C4-2B (cell line): ENCODE results near the gene GPHA2.

Experiments used
- ZFX ChIP-seq: fragments of 450-650 bp; IDR thresholded peaks from 2 replicates; pipeline ENCODE4 v1.6.1; 2017
- TF ChIP-seq, protein P1 (sequence below): fragments of 450-650 bp; conservative IDR thresholded peaks from 2 replicates; pipeline ENCODE4 v1.5.1; 2017; ENCODE audit warnings: mild to moderate bottlenecking

DNA sequence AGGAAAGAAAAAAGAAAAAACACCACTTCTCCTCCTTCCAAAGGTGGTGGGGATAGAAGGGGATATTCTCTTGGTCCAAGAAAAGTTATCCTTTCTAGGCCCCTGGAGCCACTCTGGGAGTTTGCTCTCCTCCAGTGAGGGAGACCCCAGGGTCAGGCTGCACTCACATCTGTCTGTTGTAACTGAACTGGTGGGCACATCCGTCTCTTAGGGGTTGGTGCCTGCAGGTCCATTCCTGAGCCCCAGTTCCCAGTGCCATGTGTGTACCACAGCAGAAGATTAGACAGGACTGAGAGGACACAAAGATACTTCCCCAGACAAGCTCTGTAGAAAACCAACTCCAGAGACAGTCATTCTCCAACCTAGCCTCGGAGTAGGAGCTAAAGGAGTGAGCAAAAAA lies 15.6 kb downstream of the GPHA2 start:
- TF ChIP-seq, protein P1, sequence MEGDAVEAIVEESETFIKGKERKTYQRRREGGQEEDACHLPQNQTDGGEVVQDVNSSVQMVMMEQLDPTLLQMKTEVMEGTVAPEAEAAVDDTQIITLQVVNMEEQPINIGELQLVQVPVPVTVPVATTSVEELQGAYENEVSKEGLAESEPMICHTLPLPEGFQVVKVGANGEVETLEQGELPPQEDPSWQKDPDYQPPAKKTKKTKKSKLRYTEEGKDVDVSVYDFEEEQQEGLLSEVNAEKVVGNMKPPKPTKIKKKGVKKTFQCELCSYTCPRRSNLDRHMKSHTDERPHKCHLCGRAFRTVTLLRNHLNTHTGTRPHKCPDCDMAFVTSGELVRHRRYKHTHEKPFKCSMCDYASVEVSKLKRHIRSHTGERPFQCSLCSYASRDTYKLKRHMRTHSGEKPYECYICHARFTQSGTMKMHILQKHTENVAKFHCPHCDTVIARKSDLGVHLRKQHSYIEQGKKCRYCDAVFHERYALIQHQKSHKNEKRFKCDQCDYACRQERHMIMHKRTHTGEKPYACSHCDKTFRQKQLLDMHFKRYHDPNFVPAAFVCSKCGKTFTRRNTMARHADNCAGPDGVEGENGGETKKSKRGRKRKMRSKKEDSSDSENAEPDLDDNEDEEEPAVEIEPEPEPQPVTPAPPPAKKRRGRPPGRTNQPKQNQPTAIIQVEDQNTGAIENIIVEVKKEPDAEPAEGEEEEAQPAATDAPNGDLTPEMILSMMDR = no peak
- TF ChIP-seq ZFX = no peak
